Activated CD4-positive, alpha-beta T cell treated with anti-CD3 and anti-CD28 coated beads, Interleukin-2, Interleukin-4, amounts not matched to agents 100 ng/mL and 50 ng/mL, durations not matched to agents 16 hours and 8 hours (primary cell): ENCODE data around the gene UGT1A5.
"Not testable (repeated sequence)": the region's sequence is repeated elsewhere in the genome, so short reads cannot be mapped to it uniquely, and the experiment has no call there.

Source experiments
- DNase-seq: peaks from one replicate; pipeline ENCODE4 v3.0.0-alpha.2; 2020; ENCODE audit warnings: low spot score

Gene UGT1A5

GRCh38 chr2:233746475-233747282 lies 34.0 kb downstream of the UGT1A5 start:
- no peak for DNase-seq

GRCh38 chr2:233747283-233747544 lies 34.5 kb downstream of the UGT1A5 start:
- no peak for DNase-seq

GRCh38 chr2:233750689-233751088 lies 38.0 kb downstream of the UGT1A5 start:
- not testable (repeated sequence) for DNase-seq

GRCh38 chr2:233751212-233752009 lies 38.7 kb downstream of the UGT1A5 start:
- DNase-seq, result not testable (repeated sequence)

- DNase-seq, result no peak
Observed at GRCh38 chr2:233754872-233755611, 42.3 kb downstream of the UGT1A5 start.

- DNase-seq, result no peak
Observed at GRCh38 chr2:233756429-233757081, 43.8 kb downstream of the UGT1A5 start.

- no peak for DNase-seq
Observed at GRCh38 chr2:233758141-233758540, 45.4 kb downstream of the UGT1A5 start.

- no peak for DNase-seq
Observed at GRCh38 chr2:233758849-233759248, 46.1 kb downstream of the UGT1A5 start.

GRCh38 chr2:233760043-233760442 lies 47.3 kb downstream of the UGT1A5 start, which contains the start of gene UGT1A1:
UGT1A1 (plus strand) TSS chr2:233760270; CDS start chr2:233760288, 18 bp downstream.
- no peak for DNase-seq

- no peak for DNase-seq
Observed at GRCh38 chr2:233761040-233761769, 48.5 kb downstream of the UGT1A5 start.

- DNase-seq, result no peak
Observed at GRCh38 chr2:233764264-233764663, 51.6 kb downstream of the UGT1A5 start.

GRCh38 chr2:233764761-233765160 lies 52.1 kb downstream of the UGT1A5 start:
- DNase-seq, result no peak

- DNase-seq, result no peak
Observed at GRCh38 chr2:233766416-233766815, 53.7 kb downstream of the UGT1A5 start.

GRCh38 chr2:233768076-233768475 lies 55.4 kb downstream of the UGT1A5 start:
- no peak for DNase-seq

GRCh38 chr2:233769260-233769659 lies 56.6 kb downstream of the UGT1A5 start:
- DNase-seq, result no peak

- no peak for DNase-seq
Observed at GRCh38 chr2:233772153-233772552, 59.4 kb downstream of the UGT1A5 start.

- DNase-seq, result no peak
Observed at GRCh38 chr2:233772583-233772982, 59.9 kb downstream of the UGT1A5 start.

GRCh38 chr2:233773854-233774253 lies 61.1 kb downstream of the UGT1A5 start:
- no peak for DNase-seq

GRCh38 chr2:233775414-233775813 lies 62.7 kb downstream of the UGT1A5 start:
- no peak for DNase-seq

GRCh38 chr2:233778030-233778429 lies 65.3 kb downstream of the UGT1A5 start, which contains the start of gene MROH2A:
MROH2A (plus strand) TSS chr2:233778330; CDS start chr2:233779359, 1,029 bp downstream.
- no peak for DNase-seq

GRCh38 chr2:233779722-233780121 lies 67.0 kb downstream of the UGT1A5 start:
- no peak for DNase-seq
